Sciatic nerve (tissue), 2 donors: Measurements from ENCODE around the gene MMP21. TPM values are rescaled to one million over a fixed set of nuclear protein-coding genes. Genes with fewer than 3 reads are reported as not detected.

Experiments
- ATAC-seq: fragments of 200-7000 bp; cut with Tn5 transposase; one replicate; pipeline ENCODE4 v1.9.1; 2020; ENCODE audit warnings: mild to moderate bottlenecking, moderate library complexity
- DNase-seq: peaks from one replicate; pipeline ENCODE4 v3.0.0-alpha.2; 2020; ENCODE audit warnings: low spot score
- intact Hi-C: fragments of 100-400 bp; cut with DNase I; formaldehyde crosslinking; loops from one replicate; pipeline ENCODE4 v1.14.2; 2022
- total RNA-seq: library from RNA; stranded (reverse); fragmentation: NEBNext Ultra II Directional; extraction: Animal tissue kit (Norgen Biotek cat#: 25700); gene quantifications from one replicate; pipeline ENCODE4 v1.2.1, GENCODE V29; 2021
- donor health status: DM: no; HTN: no; CAD: no.
- donor health status: DM: no; HTN: no; CAD: no.

Gene MMP21
- total RNA-seq, 1 donor from 2014 or later, result 0.31 TPM

- DNase-seq, result no peak
- intact Hi-C loops, result no loop called here
- no peak for ATAC-seq
These were observed 4.8 kb downstream of the MMP21 start for GRCh38 chr10:125770844-125771243.

DNA sequence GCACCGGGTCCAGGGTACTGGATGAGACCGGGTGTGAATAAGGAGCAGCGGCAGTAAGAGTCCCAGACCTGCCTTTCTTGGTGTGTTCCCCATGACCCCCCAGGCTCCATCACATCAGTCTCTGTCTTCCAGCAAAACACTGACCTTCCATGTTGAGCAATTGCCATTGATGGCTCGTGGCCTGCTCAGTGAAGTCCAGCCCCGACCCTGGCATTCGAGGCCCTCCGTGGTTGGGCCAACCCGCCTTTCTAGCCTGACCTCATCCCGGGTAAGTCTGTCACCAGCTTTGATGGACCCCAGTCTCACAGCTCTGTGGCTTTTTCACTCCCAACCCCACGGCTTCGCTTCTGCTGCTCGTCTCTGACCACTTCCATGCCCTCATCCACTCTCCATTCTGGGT is 6.4 kb downstream of the MMP21 start:
- DNase-seq, result no peak
- intact Hi-C loops, result no loop called here
- no peak for ATAC-seq

DNA sequence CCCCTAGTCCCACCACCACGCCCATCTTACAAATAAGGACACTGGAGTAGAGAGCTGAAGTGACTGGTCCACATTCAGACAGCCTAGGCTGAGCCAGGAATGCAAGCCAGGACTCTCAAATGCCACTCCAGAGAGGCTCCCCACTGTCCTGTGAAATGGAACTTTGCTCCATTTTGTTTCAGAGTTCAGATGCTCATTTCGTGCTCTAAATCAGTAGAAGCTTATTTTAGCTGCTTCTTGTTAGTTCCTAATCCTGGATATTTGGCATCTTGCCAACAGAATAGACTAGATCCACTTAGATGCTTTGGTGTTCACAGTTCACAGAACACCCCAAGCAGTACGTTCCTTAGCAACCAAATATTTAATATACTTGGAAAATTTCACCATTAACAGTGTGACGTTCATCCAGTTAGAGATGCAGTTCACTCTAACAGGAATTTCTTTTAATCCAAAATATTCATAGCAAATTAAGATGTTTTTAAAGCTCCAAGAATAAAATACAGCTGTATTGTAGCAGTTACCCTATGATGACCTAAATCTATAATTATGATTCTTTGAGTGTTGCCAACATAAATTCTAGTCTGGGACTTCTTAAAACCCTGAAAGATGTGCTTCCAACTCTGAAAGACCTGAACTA is 7.3 kb downstream of the MMP21 start:
- DNase-seq (no peak), ATAC-seq (peak; percentile 75)
- intact Hi-C loops, result no loop called here

GRCh38 chr10:125766511-125766910 is 9.1 kb downstream of the MMP21 start:
- no peak for DNase-seq
- no peak for ATAC-seq
- intact Hi-C loops, result no loop called here

GRCh38 chr10:125765835-125766234 is 9.8 kb downstream of the MMP21 start:
- no peak for ATAC-seq
- DNase-seq, result no peak
- intact Hi-C loops, result no loop called here

DNA sequence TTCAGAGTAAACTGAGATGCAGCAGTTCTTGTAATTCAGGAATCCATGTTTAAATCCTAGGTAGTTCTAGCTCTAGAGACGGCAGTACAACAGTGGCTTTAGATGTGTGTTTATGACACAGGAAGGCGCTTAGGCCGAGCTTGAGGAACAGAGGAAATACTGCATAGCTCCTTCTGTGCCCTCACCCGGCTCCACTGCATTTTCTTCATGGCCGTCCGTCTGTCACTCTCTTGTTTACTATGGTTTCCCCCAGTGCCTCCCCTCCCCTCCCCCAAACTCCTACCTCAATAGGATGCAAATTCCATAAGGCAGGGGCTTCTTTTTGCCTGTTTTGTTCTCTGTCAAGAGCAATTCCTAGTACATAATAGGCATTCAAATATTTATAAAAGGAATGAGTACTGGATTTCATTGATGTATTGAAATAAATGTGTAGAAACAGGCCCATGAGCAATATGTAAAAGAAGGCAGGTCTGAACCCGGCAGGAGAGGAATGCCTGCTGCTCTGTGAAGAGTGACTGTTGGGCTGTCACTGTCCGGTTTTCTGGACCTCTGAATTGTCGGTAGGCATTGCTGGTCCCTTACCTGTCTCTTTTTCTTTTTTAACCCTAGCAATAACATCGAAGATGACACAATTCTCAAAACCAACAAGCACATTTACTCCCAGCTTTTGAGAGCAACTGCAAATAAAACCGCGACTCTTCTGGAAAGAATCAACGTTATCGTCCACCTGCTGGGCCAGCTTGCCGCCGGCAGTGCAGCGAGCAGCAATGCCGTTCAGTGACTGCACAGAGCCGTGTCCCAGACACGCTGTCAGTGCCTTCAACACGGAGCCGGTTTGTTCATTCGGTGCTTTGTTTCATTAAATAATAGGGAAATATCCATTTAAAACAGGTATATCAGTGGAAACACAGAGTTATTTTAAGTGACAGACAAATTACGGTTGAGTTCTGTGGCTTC is 12.7 kb downstream of the MMP21 start:
- no peak for ATAC-seq

DNA sequence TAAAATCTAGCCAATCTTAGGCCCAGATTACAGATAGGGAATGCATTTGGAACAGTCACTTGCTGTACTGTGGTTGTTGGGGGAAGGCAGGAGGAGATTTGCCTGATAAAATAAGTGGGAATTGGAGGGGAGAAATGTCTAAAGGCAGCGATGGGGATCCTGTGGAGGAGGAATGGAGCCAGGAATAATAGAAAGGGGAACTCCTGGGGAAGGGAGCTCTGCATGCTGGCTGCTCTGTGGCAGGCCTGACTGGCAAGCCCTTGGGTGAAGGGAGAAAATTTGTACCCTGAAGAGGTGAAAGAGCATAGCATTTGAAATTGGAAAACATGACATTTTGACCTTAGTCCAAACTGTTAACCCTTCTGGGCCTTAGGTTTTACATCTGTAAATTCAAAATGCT is 13.7 kb downstream of the MMP21 start:
- DNase-seq, result no peak
- intact Hi-C loops, result no loop called here
- no peak for ATAC-seq

More for the DNA sequence above, 12.7 kb downstream of the MMP21 start:
- no peak for DNase-seq
- intact Hi-C loops, result no loop called here

GRCh38 chr10:125757742-125758141 is 17.9 kb downstream of the MMP21 start:
- intact Hi-C loops, result loop anchor here (2.0 kb wide), 1 partner anchor 67 kb away; no protein-coding TSS in a partner anchor
- ATAC-seq (no peak), DNase-seq (no peak)

DNA sequence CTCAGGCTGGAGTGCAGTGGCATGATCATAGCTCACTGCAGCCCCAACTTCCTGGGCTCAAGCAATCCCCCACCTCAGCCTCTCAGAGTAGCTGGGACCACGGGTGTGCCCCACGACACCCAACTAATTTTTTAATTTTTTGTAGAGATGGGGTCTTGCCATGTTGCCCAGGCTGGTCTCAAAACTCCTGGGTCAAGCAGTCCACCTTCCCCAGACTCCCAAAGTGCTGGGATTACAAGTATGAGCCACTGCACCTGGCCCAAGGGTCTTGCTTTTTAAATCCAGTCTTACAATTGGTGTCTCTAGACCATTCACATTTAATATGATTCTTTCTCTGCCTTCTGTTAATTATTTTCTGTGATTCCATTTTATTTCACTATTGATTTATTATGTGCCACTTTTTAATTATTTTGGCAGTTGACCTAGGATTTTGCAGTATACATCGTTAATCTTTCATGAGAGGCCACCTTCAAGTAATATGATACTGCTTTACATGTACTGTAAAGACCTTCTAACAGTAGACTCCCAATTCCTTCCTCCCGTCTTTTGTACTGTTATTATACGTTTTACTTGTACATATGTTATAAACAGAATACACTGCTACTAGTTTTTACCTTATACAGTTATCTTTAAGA is 18.7 kb downstream of the MMP21 start:
- DNase-seq (no peak), ATAC-seq (no peak)
- intact Hi-C loops, result loop anchor here (2.0 kb wide), 1 partner anchor 66 kb away; no protein-coding TSS in a partner anchor

- ATAC-seq (no peak), DNase-seq (no peak)
- intact Hi-C loops, result loop anchor here (2.0 kb wide), 1 partner anchor 65 kb away; no protein-coding TSS in a partner anchor
These were observed 19.4 kb downstream of the MMP21 start for GRCh38 chr10:125756196-125756595.

DNA sequence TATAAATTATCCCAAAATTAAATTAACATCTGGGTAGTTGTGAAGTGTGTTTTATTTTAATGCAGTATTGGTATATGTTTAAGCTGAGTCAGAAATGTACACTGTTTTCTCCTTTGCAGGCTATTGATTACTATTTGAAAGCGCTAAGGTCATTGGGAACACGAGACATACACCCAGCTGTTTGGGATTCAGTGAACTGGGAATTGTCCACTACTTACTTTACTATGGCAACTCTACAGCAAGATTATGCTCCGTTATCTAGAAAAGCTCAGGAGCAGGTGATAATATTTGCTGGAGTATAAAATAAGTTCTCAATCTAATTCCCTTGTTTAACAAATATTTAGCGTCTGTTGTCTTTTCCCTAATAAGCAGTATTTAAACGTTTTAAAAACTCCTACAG is 28.2 kb downstream of the MMP21 start:
- ATAC-seq (no peak), DNase-seq (no peak)
- intact Hi-C loops, result no loop called here

DNA sequence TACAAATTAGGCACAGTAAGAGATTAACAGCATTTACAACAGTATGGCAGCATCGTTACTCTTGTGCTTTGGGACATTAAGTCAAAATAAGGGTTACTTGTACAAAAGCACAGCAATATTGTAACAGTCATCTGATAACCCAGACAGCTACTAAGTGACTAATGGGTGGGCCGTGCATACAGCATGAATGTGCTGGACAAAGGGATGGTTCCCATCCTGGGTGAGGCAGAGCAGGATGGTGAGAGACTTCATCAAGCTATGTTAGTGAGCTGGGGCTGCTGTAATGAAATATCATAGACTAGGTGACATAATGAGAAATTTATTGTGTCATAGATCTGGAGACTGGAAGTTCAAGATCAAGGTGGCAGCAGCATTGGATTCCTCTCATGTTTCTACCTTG is 30.7 kb downstream of the MMP21 start:
- intact Hi-C loops, result no loop called here
- no peak for DNase-seq
- ATAC-seq, result no peak

GRCh38 chr10:125742465-125742864 is 33.2 kb downstream of the MMP21 start:
- intact Hi-C loops, result no loop called here
- DNase-seq (no peak), ATAC-seq (no peak)

DNA sequence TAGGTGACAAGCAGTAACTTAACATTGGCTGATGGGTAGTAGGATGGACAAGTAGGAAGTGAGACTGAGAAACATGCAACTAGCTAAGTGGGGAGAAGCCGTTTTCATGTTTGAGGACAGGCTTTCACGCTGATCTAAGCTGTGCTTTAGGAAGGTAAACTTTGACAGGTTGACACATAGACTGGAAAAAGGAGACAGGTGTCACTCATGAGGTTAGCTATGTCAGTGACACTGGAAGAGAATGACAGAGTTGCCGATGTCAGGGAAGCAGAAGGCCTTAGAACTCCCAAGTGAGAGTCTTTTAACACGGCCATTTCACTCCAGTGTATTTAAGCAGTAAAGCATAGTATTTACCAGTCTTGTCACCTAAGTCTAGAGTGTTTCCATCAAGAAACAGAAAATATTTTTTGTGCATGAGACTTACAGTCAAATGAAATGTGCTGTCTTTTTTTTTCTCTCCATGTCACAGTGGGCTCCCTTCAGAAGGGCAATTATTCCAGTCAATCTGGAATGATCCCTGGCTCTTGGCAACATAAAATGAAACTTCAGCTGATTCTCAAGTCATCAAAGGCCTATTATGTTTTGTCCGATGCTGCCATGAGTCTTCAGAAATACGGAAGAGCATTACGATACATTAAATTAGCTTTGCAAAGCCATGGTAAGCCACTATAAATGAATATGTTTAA is 35.5 kb downstream of the MMP21 start:
- intact Hi-C loops, result no loop called here
- ATAC-seq, result no peak
- DNase-seq, result no peak

DNA sequence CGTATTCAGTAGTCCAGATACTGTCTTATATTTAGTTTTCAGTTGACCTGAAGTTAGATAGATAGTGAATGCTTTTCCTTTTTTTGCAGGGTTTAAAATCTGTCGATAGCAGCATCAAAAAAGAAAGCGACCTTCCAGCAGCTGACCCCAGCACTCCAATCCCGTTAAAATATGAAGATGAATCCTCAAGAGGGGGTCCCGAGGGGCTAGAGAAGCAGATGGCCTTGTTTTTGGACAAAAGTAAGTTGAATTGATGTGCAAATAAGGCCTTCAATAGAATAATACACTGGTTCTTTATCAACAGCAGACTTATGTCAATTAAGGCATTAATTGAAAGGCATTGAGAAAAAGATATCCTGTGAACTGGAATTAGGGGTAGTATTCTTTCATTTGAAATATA is 37.4 kb downstream of the MMP21 start:
- ATAC-seq, result no peak
- DNase-seq, result no peak
- intact Hi-C loops, result no loop called here

- intact Hi-C loops, result no loop called here
- ATAC-seq (no peak), DNase-seq (no peak)
These were observed 40.8 kb downstream of the MMP21 start for GRCh38 chr10:125734823-125735222.

GRCh38 chr10:125734148-125734547 is 41.5 kb downstream of the MMP21 start:
- intact Hi-C loops, result no loop called here
- DNase-seq (no peak), ATAC-seq (no peak)

DNA sequence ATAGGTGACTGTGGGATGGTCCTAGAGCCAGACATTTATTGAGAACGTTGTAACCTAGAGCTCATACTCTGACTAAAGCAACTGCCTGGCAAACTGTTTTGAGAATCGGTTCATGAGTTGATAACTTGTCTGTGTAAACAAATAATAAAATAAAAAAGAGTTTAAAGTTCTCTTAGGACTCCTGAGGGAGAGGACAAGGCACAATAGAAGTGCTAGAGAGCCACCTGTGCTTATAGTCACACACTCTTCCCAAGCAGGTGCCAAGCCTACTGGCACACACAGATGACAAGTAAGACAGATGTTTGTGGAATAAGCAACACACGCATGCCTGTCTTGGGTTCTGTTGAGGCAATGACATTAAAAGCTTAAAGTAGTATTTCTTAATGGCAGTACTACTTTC is 48.2 kb downstream of the MMP21 start:
- no peak for ATAC-seq
- no peak for DNase-seq
- intact Hi-C loops, result no loop called here

DNA sequence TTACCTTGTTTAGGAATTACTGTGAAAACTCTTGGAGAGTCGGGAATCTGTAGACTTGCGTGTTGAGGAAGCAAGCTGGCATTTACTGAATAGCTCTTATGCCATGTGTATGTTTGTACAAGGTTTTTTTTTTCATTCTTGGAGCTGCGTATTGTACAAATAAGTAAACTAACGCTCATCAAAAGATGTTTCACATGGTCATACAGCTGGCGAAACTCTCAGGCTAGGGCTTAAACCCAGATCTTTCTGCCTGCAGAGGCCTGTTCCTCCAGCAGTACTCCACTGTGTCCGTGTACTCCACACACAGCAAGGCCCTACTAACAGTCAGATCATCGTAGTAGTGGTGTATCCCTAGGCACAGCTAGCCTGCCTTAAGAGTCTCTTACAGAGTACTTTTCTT is 48.7 kb downstream of the MMP21 start:
- ATAC-seq (no peak), DNase-seq (no peak)
- intact Hi-C loops, result no loop called here
